Epithelial cell of esophagus (primary cell): ENCODE measurements around the gene HDLBP.

Source experiments
- DNase-seq: peaks from one replicate; pipeline ENCODE4 v3.0.0; 2010; ENCODE audit warnings: low read depth
- H3K4me3 ChIP-seq: 2 replicates; pipeline ENCODE4 v1.5.1; 2011; ENCODE audit warnings: mild to moderate bottlenecking, low read length, control low read depth
- CTCF ChIP-seq: IDR thresholded peaks from 2 replicates; pipeline ENCODE4 v1.5.1; 2011; ENCODE audit warnings: low read depth, mild to moderate bottlenecking, low read length, control low read depth, inconsistent platforms; ENCODE audit not compliant: insufficient read depth; ENCODE audit errors: missing control alignments

HDLBP gene

GRCh38 chr2:241187101-241187917 is 128.2 kb downstream of the HDLBP start:
- H3K4me3 ChIP-seq, result no peak overlapping the region
- TF ChIP-seq CTCF, result no peak
- no peak for DNase-seq

GRCh38 chr2:241185961-241186360 is 129.5 kb downstream of the HDLBP start:
- H3K4me3 ChIP-seq, result no peak overlapping the region
- no peak for DNase-seq
- no peak for TF ChIP-seq CTCF

GRCh38 chr2:241184901-241185300 is 130.6 kb downstream of the HDLBP start:
- peak; percentile 28 for DNase-seq
- H3K4me3 ChIP-seq, result no peak overlapping the region
- TF ChIP-seq CTCF, result no peak

- no peak for TF ChIP-seq CTCF
- H3K4me3 ChIP-seq, result no peak overlapping the region
- no peak for DNase-seq
These were observed 132.3 kb downstream of the HDLBP start for GRCh38 chr2:241183221-241183620.

GRCh38 chr2:241182531-241183133 is 132.8 kb downstream of the HDLBP start:
- no peak for TF ChIP-seq CTCF
- no peak overlapping the region for H3K4me3 ChIP-seq
- no peak for DNase-seq

- DNase-seq, result no peak
- TF ChIP-seq CTCF, result no peak
- H3K4me3 ChIP-seq, result no peak overlapping the region
These were observed 133.3 kb downstream of the HDLBP start for GRCh38 chr2:241182126-241182525.
